Activated CD4-positive, CD25-positive, alpha-beta regulatory T cell treated with anti-CD3 and anti-CD28 coated beads, Interleukin-2, amount 50 U/mL, for 16 hours (primary cell): ENCODE results near the gene ATP5PB.

Experiments used
- DNase-seq: peaks from one replicate; pipeline ENCODE4 v3.0.0-alpha.2; 2020; ENCODE audit warnings: low read depth, low spot score

The ATP5PB gene

GRCh38 chr1:111448918-111449702 lies at the start of gene ATP5PB, which contains the start of gene WDR77:
Gene ATP5PB, plus strand, starts transcription at chr1:111449464. Its CDS starts 78 bp downstream, at chr1:111449542.
Gene WDR77, minus strand, starts transcription at chr1:111449256. Its CDS starts 87 bp downstream, at chr1:111449169.
- peak; percentile 82 for DNase-seq

GRCh38 chr1:111399792-111400610 lies 49.3 kb upstream of the ATP5PB start:
- peak; percentile 15 for DNase-seq

GRCh38 chr1:111402083-111402482 lies 47.2 kb upstream of the ATP5PB start:
- no peak for DNase-seq

GRCh38 chr1:111404588-111404987 lies 44.7 kb upstream of the ATP5PB start:
- no peak for DNase-seq

GRCh38 chr1:111406321-111406768 lies 42.9 kb upstream of the ATP5PB start:
- peak; percentile 6 for DNase-seq

- no peak for DNase-seq
Observed at GRCh38 chr1:111407301-111407700, 42.0 kb upstream of the ATP5PB start.

GRCh38 chr1:111412839-111413238 lies 36.4 kb upstream of the ATP5PB start:
- DNase-seq: no peak

- DNase-seq: no peak
Observed at GRCh38 chr1:111414756-111415155, 34.5 kb upstream of the ATP5PB start.

GRCh38 chr1:111415461-111415860 lies 33.8 kb upstream of the ATP5PB start:
- no peak for DNase-seq

GRCh38 chr1:111417755-111418154 lies 31.5 kb upstream of the ATP5PB start:
- no peak for DNase-seq

- no peak for DNase-seq
Observed at GRCh38 chr1:111419037-111419436, 30.2 kb upstream of the ATP5PB start.

- DNase-seq: no peak
Observed at GRCh38 chr1:111420377-111420776, 28.9 kb upstream of the ATP5PB start.

GRCh38 chr1:111422546-111423391 lies 26.5 kb upstream of the ATP5PB start:
- no peak for DNase-seq

- DNase-seq: no peak
Observed at GRCh38 chr1:111424281-111424680, 25.0 kb upstream of the ATP5PB start.

GRCh38 chr1:111436726-111437125 lies 12.5 kb upstream of the ATP5PB start:
- no peak for DNase-seq

- DNase-seq: no peak
Observed at GRCh38 chr1:111439461-111440351, 9.6 kb upstream of the ATP5PB start.

GRCh38 chr1:111441573-111442192 lies 7.6 kb upstream of the ATP5PB start:
- peak; percentile 33 for DNase-seq

- no peak for DNase-seq
Observed at GRCh38 chr1:111442457-111442856, 6.8 kb upstream of the ATP5PB start.

- no peak for DNase-seq
Observed at GRCh38 chr1:111444031-111444430, 5.2 kb upstream of the ATP5PB start.

GRCh38 chr1:111446546-111446945 lies 2.7 kb upstream of the ATP5PB start:
- DNase-seq: no peak
